ENCODE data around the gene FRS2. TPM values are rescaled to one million over a fixed set of nuclear protein-coding genes. Genes with fewer than 3 reads are reported as not detected.

The FRS2 gene
- total RNA-seq, 1 donor from 2014 or later = 31.0 TPM

DNA sequence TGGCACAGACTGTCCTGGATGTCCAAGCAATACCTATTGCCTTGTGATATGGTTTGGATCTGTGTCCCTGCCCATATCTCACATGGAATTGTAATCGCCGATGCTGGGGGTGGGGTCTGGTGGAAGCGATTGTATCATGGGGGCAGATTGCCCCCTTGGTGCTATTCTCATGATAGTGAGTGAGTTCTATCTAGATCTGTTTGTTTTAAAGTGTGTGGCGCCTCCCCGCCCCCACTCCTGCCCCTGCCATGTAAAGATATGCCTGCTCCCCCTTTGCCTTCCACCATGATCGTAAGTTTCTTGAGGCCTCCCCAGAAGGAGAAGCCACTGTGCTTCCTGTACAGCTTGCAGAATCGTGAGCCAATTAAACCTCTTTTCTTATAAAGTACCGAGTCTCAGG, 157.3 kb downstream of the FRS2 start:
- H3K4me3 ChIP-seq = no peak overlapping the region
- no peaks in the 10 kb centered on the region for H3K36me3 ChIP-seq
- DNase-seq (no peak), ATAC-seq (no peak)
- TF ChIP-seq, protein P1, sequence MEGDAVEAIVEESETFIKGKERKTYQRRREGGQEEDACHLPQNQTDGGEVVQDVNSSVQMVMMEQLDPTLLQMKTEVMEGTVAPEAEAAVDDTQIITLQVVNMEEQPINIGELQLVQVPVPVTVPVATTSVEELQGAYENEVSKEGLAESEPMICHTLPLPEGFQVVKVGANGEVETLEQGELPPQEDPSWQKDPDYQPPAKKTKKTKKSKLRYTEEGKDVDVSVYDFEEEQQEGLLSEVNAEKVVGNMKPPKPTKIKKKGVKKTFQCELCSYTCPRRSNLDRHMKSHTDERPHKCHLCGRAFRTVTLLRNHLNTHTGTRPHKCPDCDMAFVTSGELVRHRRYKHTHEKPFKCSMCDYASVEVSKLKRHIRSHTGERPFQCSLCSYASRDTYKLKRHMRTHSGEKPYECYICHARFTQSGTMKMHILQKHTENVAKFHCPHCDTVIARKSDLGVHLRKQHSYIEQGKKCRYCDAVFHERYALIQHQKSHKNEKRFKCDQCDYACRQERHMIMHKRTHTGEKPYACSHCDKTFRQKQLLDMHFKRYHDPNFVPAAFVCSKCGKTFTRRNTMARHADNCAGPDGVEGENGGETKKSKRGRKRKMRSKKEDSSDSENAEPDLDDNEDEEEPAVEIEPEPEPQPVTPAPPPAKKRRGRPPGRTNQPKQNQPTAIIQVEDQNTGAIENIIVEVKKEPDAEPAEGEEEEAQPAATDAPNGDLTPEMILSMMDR (IDR thresholded peaks at IDR 0.05) = no peak
- H3K9me3 ChIP-seq = no peaks in the 10 kb centered on the region
- H3K4me1 ChIP-seq = no peaks in the 10 kb centered on the region
- no peak overlapping the region for H3K27ac ChIP-seq
- intact Hi-C loops (cut with DNase I) = no loop called here
- no peaks in the 10 kb centered on the region for H3K27me3 ChIP-seq

Small RNAs within 50 kb of the gene (microRNA-seq; reads per million reads assigned to microRNA genes)
- gene MIR3913-1 (ENCODE audit: borderline microRNAs expressed) = not detected
- gene MIR3913-2 (ENCODE audit: borderline microRNAs expressed) = not detected

Other genes starting within 250 kb of the FRS2 start
- 53.4 TPM for gene CPSF6, start 230.8 kb upstream of the FRS2 start, total RNA-seq
- 1,056 TPM for gene LYZ, start 122.0 kb upstream of the FRS2 start, total RNA-seq
- 11.4 TPM for gene YEATS4, start 110.6 kb upstream of the FRS2 start, total RNA-seq
- 90.8 TPM for gene CCT2, start 115.1 kb downstream of the FRS2 start, total RNA-seq
- gene LRRC10, start 140.5 kb downstream of the FRS2 start, total RNA-seq = not detected
- gene BEST3, start 228.9 kb downstream of the FRS2 start, total RNA-seq = not detected